Astrocyte (in vitro differentiated cells and primary cell): Measurements from ENCODE around the gene IL34. TPM values are rescaled to one million over a fixed set of nuclear protein-coding genes. Genes with fewer than 3 reads are reported as not detected.
A peak's percentile ranks its signal among the peaks of the same experiment; 100 is the strongest.

Experiments used
- DNase-seq: peaks from one replicate; pipeline ENCODE4 v3.0.0-alpha.2; 2010; ENCODE audit warnings: low read depth
- FAIRE-seq: peaks from 2 replicates; lab custom pipeline; 2011; peaks lifted over from hg19 to GRCh38; lab: Jason Lieb, UNC
- H2AFZ ChIP-seq: 2 replicates; pipeline ENCODE4 v1.6.0; 2012; ENCODE audit warnings: low read depth, low read length, inconsistent platforms
- H3K27ac ChIP-seq: 2 replicates; pipeline ENCODE4 v1.5.1; 2011; ENCODE audit warnings: low read depth, low read length, inconsistent platforms
- H3K27me3 ChIP-seq: 2 replicates; pipeline ENCODE4 v1.6.0; 2011; ENCODE audit warnings: low read length, inconsistent platforms; ENCODE audit not compliant: insufficient read depth
- H3K36me3 ChIP-seq: 2 replicates; pipeline ENCODE4 v1.5.1; 2011; ENCODE audit warnings: low read length, inconsistent platforms; ENCODE audit not compliant: insufficient read depth
- H3K4me1 ChIP-seq: 2 replicates; pipeline ENCODE4 v1.5.1; 2011; ENCODE audit warnings: low read length, inconsistent platforms; ENCODE audit not compliant: insufficient read depth
- H3K4me2 ChIP-seq: 2 replicates; pipeline ENCODE4 v1.6.0; 2012; ENCODE audit warnings: low read length, inconsistent platforms
- H3K4me3 ChIP-seq: 2 replicates; pipeline ENCODE4 v1.5.1; 2011; ENCODE audit warnings: low read depth, mild to moderate bottlenecking, low read length, inconsistent platforms; ENCODE audit not compliant: insufficient read depth
- H3K79me2 ChIP-seq: 2 replicates; pipeline ENCODE4 v1.6.0; 2012; ENCODE audit warnings: mild to moderate bottlenecking, low read length, inconsistent platforms; ENCODE audit not compliant: insufficient read depth
- H3K9ac ChIP-seq: 2 replicates; pipeline ENCODE4 v1.6.0; 2012; ENCODE audit warnings: mild to moderate bottlenecking, low read length, inconsistent platforms
- H3K9me3 ChIP-seq: 2 replicates; pipeline ENCODE4 v1.5.1; 2012; ENCODE audit warnings: low read depth, mild to moderate bottlenecking, low read length, inconsistent platforms; ENCODE audit not compliant: insufficient read depth
- H4K20me1 ChIP-seq: 2 replicates; pipeline ENCODE4 v1.6.0; 2012; ENCODE audit warnings: low read length, inconsistent platforms; ENCODE audit not compliant: insufficient read depth
- H3K27ac Mint-ChIP-seq: one replicate; pipeline ENCODE4 v1.8.0; 2021; ENCODE audit warnings: mild to moderate bottlenecking, mixed read lengths; ENCODE audit not compliant: unreplicated experiment
- H3K27me3 Mint-ChIP-seq: one replicate; pipeline ENCODE4 v1.8.0; 2021; ENCODE audit warnings: low read depth, mixed read lengths; ENCODE audit not compliant: unreplicated experiment
- H3K36me3 Mint-ChIP-seq: one replicate; pipeline ENCODE4 v1.8.0; 2021; ENCODE audit warnings: low read depth, mixed read lengths; ENCODE audit not compliant: unreplicated experiment
- H3K4me1 Mint-ChIP-seq: one replicate; pipeline ENCODE4 v1.8.0; 2021; ENCODE audit warnings: low read depth, mixed read lengths; ENCODE audit not compliant: unreplicated experiment
- H3K4me3 Mint-ChIP-seq: one replicate; pipeline ENCODE4 v1.8.0; 2021; ENCODE audit warnings: mild to moderate bottlenecking, moderate library complexity, mixed read lengths; ENCODE audit not compliant: unreplicated experiment
- H3K9me3 Mint-ChIP-seq: one replicate; pipeline ENCODE4 v1.8.0; 2021; ENCODE audit warnings: mild to moderate bottlenecking, mixed read lengths; ENCODE audit not compliant: unreplicated experiment
- CTCF ChIP-seq: IDR thresholded peaks from 2 replicates; pipeline ENCODE4 v1.5.1; 2011; ENCODE audit warnings: low read depth, mild to moderate bottlenecking, inconsistent platforms, low read length, moderate library complexity; ENCODE audit not compliant: insufficient read depth
- EZH2 ChIP-seq: IDR thresholded peaks from 2 replicates; pipeline ENCODE4 v1.6.1; 2012; ENCODE audit warnings: mild to moderate bottlenecking, low read length, inconsistent platforms; ENCODE audit not compliant: insufficient read depth
- total RNA-seq: library from RNA; stranded (reverse); gene quantifications from 2 replicates; pipeline ENCODE4 v1.2.1, GENCODE V29; 2021

The IL34 gene
- total RNA-seq, 1 donor from 2014 or later = 0.34 TPM

- no peaks in the 10 kb centered on the region for H3K9me3 ChIP-seq
- no peak overlapping the region for H3K27ac ChIP-seq
- H2AFZ ChIP-seq = no peak overlapping the region
- FAIRE-seq = no peak
- peaks cover 4% of the 10 kb centered on the region for H3K4me1 ChIP-seq
- no peak overlapping the region for H3K4me2 ChIP-seq
- peaks cover 19% of the 10 kb centered on the region for H4K20me1 ChIP-seq
- no peak overlapping the region for H3K4me3 ChIP-seq
- TF ChIP-seq CTCF (no peak), EZH2 (no peak)
- Mint-ChIP-seq H3K4me1 (peaks cover 2% of the 10 kb centered on the region), H3K36me3 (peaks cover under 1% of the 10 kb centered on the region), H3K27me3 (peaks cover 7% of the 10 kb centered on the region), H3K27ac (no peak overlapping the region), H3K9me3 (no peaks in the 10 kb centered on the region), H3K4me3 (no peak overlapping the region)
- H3K36me3 ChIP-seq = peaks cover 2% of the 10 kb centered on the region
- H3K79me2 ChIP-seq = no peaks in the 10 kb centered on the region
- H3K9ac ChIP-seq = no peak overlapping the region
- DNase-seq = no peak
- no peaks in the 10 kb centered on the region for H3K27me3 ChIP-seq
These were observed 15.2 kb downstream of the IL34 start for GRCh38 chr16:70661534-70661917.

GRCh38 chr16:70661918-70662641 lies 15.7 kb downstream of the IL34 start:
- no peak overlapping the region for H3K4me3 ChIP-seq
- H3K4me2 ChIP-seq = peak overlapping the region; percentile 35
- peaks cover 19% of the 10 kb centered on the region for H4K20me1 ChIP-seq
- Mint-ChIP-seq H3K27ac (no peak overlapping the region), H3K27me3 (peaks cover 5% of the 10 kb centered on the region), H3K9me3 (no peaks in the 10 kb centered on the region), H3K4me3 (no peak overlapping the region), H3K36me3 (peaks cover 3% of the 10 kb centered on the region), H3K4me1 (peaks cover 2% of the 10 kb centered on the region)
- no peak overlapping the region for H2AFZ ChIP-seq
- H3K9me3 ChIP-seq = no peaks in the 10 kb centered on the region
- no peak for FAIRE-seq
- peaks cover 4% of the 10 kb centered on the region for H3K4me1 ChIP-seq
- no peak for TF ChIP-seq EZH2
- no peak for TF ChIP-seq CTCF
- peak overlapping the region; percentile 7 for H3K9ac ChIP-seq
- H3K79me2 ChIP-seq = no peaks in the 10 kb centered on the region
- peaks cover 4% of the 10 kb centered on the region for H3K36me3 ChIP-seq
- peak; percentile 37 for DNase-seq
- no peaks in the 10 kb centered on the region for H3K27me3 ChIP-seq
- H3K27ac ChIP-seq = no peak overlapping the region

GRCh38 chr16:70662991-70663523 lies 16.7 kb downstream of the IL34 start:
- Mint-ChIP-seq H3K4me3 (no peak overlapping the region), H3K27ac (no peak overlapping the region), H3K36me3 (peaks cover 3% of the 10 kb centered on the region), H3K27me3 (peaks cover 2% of the 10 kb centered on the region), H3K4me1 (peaks cover 2% of the 10 kb centered on the region), H3K9me3 (no peaks in the 10 kb centered on the region)
- DNase-seq (no peak), FAIRE-seq (no peak)
- Histone ChIP-seq H4K20me1 (peaks cover 19% of the 10 kb centered on the region), H3K79me2 (no peaks in the 10 kb centered on the region), H3K4me1 (peaks cover 4% of the 10 kb centered on the region), H3K36me3 (peaks cover 4% of the 10 kb centered on the region), H2AFZ (no peak overlapping the region), H3K27ac (no peak overlapping the region), H3K9me3 (no peaks in the 10 kb centered on the region), H3K4me2 (no peak overlapping the region), H3K9ac (no peak overlapping the region), H3K27me3 (no peaks in the 10 kb centered on the region), H3K4me3 (no peak overlapping the region)
- TF ChIP-seq EZH2 (no peak), CTCF (no peak)
